NCI-H2227 (cell line): ENCODE measurements around the gene XPO6.

Experiments used
- DNase-seq: peaks from one replicate; lab custom pipeline; 2025; ENCODE audit not compliant: unreplicated experiment; lab: John Stamatoyannopoulos, UW

The XPO6 gene

GRCh38 chr16:28158136-28158535, 53.6 kb downstream of the XPO6 start:
- DNase-seq, result no peak

GRCh38 chr16:28156056-28156680, 55.6 kb downstream of the XPO6 start:
- DNase-seq, result no peak

GRCh38 chr16:28155293-28155692, 56.5 kb downstream of the XPO6 start:
- peak; percentile 43 for DNase-seq

DNA sequence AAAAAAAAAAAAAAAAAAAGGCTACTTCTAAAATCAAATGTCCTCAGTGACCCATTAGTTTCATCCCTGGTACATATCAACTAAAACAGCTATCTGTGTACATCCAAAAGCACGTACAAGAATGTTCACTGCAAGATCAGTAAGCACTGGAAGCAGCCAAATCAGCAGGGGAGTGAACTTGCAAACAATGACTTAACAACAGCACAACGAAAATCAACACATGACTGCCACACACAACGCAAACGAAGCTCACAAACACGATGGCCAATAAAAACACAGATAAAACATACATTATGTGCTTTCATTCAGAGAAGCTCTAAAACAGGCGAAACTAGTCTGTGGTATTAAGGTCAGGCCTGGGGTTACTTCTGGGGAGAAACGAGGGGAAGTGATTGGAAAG, 60.6 kb downstream of the XPO6 start:
- DNase-seq, result no peak

GRCh38 chr16:28149011-28149888, 62.5 kb downstream of the XPO6 start:
- DNase-seq, result no peak

DNA sequence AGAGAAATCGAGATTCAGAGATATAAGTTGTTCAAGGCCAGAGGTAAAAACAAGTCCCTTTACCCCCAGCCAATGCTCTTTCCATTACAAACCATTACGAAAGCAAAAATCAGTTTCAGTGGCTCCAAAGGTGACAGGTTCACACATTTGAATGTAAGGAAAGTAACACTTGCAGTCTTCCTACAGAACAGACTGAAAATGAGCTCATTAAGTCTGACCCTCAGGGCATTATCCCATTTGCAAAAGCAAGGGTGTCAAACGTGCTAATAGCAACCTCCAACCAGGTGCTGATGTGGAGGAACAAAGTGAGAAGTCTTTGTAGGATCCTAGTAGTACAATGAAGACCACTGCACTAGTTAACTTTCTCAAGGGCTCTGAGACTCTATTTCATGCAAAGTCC, 65.2 kb downstream of the XPO6 start:
- no peak for DNase-seq

DNA sequence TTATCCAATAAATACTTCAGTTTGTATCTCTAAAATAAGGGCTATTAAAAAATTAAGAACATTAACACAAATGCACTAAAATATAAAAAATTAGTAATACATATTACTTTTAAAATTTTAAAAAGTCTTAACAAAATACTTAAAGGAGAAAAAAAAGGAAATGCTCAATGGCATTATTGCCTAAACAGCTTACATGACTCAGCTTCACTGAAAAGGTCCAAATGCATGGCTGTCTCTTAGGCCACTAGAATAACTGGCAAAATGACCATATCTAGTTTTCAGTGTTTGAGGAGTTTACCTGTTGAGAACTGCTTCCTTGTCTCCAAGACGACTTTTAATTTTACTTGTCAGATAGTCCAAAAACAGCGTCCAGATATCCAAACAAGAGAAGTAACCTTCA, 66.0 kb downstream of the XPO6 start:
- no peak for DNase-seq

- no peak for DNase-seq
These were observed 70.8 kb downstream of the XPO6 start for GRCh38 chr16:28140788-28141618.

DNA sequence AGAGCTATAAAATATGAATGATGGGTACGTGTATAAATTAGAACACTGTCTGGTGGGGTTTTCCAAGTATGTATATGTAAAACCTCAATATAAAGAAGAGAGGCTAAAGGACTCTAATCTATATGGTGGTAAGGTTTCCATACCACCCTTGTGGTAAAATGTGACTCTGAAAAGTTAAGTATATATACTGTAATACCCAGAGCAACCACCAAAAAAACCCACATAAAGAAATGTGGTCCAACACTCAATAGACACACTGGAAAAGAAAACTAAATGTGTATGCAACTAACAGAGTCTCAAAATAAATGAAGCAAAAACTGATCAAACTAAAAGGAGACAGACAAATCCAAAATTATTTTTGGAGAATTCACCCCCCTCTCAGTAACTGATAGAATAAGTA, 72.2 kb downstream of the XPO6 start:
- DNase-seq, result no peak

GRCh38 chr16:28136751-28137434, 74.9 kb downstream of the XPO6 start:
- DNase-seq, result no peak

GRCh38 chr16:28133666-28134065, 78.1 kb downstream of the XPO6 start:
- DNase-seq, result no peak

GRCh38 chr16:28131743-28132393, 79.9 kb downstream of the XPO6 start:
- DNase-seq, result no peak

DNA sequence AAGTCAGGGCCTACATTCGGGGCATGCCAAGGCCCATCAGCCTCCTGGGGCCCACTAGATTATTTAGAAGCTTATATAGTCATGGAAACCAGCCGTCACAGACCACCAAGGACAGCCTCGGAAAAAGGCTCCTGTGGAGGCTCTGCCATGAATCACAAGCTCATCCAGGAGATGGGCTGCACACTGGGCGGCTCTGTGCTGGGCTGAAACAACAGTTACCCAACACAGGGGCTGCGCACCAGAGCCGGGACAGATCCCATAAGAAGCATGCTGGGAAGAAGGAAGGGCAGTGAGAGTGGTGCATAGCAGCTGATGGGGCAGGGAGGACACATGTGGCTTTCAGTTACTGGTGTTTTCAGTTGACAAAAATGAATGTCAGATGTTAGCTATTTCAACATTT, 80.6 kb downstream of the XPO6 start:
- no peak for DNase-seq

GRCh38 chr16:28130099-28131088, 81.4 kb downstream of the XPO6 start:
- no peak for DNase-seq

GRCh38 chr16:28126684-28127620, 84.8 kb downstream of the XPO6 start:
- no peak for DNase-seq

- no peak for DNase-seq
These were observed 86.2 kb downstream of the XPO6 start for GRCh38 chr16:28125592-28125991.

DNA sequence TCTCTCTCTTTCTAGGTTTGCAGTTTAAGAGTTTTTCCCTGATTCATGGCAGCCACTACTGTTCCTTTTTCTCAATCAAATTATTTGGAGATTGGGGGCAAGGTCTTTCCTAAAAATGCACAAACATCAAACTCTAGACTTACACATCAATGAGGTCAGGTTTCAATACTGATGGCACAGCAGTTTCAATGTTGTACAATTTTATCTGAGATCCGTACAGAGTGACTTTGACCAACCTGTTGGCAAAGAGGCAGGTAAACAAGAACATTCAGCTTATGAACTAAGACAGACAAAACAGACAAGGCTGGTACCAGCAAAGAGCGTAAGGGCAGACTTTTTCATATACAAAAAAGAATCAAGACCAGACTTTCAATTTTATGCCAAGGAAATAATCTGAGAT, 90.2 kb downstream of the XPO6 start:
- no peak for DNase-seq

DNA sequence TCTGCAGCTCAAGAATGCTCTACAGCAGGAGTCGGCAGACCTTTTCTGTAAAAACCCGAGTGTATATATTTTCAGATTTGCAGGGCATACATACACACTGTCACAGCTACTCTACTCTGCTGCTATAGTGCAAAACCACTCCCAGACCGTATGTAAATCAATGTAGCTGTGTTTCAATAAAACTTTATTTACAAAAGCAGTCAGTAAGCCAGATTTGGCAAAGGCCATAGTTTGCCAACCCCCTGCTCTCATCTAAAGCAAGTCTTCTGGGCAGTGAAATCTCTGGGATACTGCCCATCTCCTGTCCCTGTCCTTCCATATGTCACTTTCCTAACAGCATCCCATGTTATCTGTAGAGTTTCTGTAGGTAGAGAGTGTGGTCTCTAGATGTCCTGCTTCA, 91.0 kb downstream of the XPO6 start:
- no peak for DNase-seq
